ENCODE measurements around the gene GHR.

GHR gene

DNA sequence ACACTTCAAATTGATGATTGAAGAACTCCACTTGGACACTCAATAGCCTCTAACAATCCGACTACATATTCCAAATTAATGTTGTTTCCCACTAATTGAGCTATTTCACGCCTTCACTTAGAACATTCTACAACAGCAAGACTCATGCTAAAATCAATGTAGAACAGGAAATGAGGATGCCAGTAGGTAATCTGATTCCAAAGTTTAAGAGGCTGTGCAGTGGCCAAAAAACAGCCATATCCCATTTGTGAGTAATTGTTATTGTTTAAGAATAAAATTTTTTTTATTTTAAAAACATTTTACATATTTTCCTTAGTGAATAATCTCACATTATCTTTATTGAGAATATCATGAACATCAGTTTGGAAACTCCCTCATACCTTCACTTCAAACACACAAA is 35.7 kb upstream of the GHR start:
- Histone ChIP-seq H3K4me3 (ENCODE audit: low read length in 2 of 2) (no peak overlapping the region), H3K14ac (ENCODE audit: low read length) (no peak overlapping the region), H3K9ac (ENCODE audit: low read depth, low read length, poor library complexity) (no peak overlapping the region), H3K18ac (ENCODE audit: low read length) (no peak overlapping the region), H3K4me2 (ENCODE audit: insufficient read depth, low read length, poor library complexity, severe bottlenecking) (no peak overlapping the region), H2BK120ac (ENCODE audit: low read depth, low read length) (no peak overlapping the region), H3K4ac (ENCODE audit: low read length) (no peak overlapping the region), H2BK15ac (ENCODE audit: low read length) (no peak overlapping the region), H4K8ac (ENCODE audit: low read depth, low read length) (no peak overlapping the region), H3K27me3 (ENCODE audit: control insufficient read depth in 3 of 3, insufficient read depth in 3 of 3, low read depth in 1 of 3, low read length in 3 of 3) (no peaks in the 10 kb centered on the region), H3K9me3 (replicated peaks in 1 of 2; ENCODE audit: control insufficient read depth in 2 of 2, insufficient read depth in 1 of 2, low read depth in 1 of 2, low read length in 2 of 2) (no peaks in the 10 kb centered on the region), H4K91ac (ENCODE audit: low read depth, low read length, poor library complexity) (no peak overlapping the region), H3K27ac (replicated peaks; ENCODE audit: low read length) (no peak overlapping the region), H2AFZ (ENCODE audit: low read length) (no peak overlapping the region), H3K79me1 (ENCODE audit: low read depth, low read length) (no peaks in the 10 kb centered on the region), H2BK12ac (ENCODE audit: low read length) (no peak overlapping the region), H2BK5ac (ENCODE audit: low read length) (no peak overlapping the region), H2AK5ac (ENCODE audit: low read depth, low read length) (no peak overlapping the region), H3K36me3 (replicated peaks in 1 of 2; ENCODE audit: control insufficient read depth in 2 of 2, insufficient read depth in 2 of 2, low read length in 2 of 2) (no peaks in the 10 kb centered on the region), H3K23ac (ENCODE audit: low read depth, low read length, poor library complexity) (no peak overlapping the region), H3K4me1 (ENCODE audit: control insufficient read depth in 2 of 2, insufficient read depth in 1 of 2, low read depth in 1 of 2, low read length in 2 of 2) (peaks cover 0 to 5% of the 10 kb centered on the region in 2 donors)
- no CpG with 5 or more reads among the region's 2 CpGs for WGBS, 2 donors (ENCODE audit: extremely low coverage in 2 of 2, insufficient read length in 2 of 2, insufficient replicate concordance in 1 of 2)
- DNase-seq (ENCODE audit: low spot score) = no peak

DNA sequence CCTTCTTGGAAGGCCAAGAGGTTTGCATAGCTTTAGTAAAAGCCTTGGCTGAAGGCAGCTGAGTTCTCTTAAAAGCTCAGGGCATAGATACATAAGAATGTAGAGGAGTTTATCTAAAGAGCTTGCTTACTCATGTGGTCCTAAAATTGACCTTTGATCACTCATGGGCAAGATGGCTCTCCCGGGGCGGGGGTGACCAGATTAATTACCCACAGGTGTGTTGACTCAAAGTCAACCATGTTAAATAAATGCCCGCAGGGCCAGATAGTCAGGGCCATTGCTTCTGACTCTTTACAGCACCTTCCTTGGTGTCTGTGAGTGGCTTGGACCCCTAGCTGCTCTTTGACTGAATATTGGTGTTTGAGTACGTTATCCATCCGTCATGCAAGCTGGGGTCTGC is 33.1 kb upstream of the GHR start:
- H3K27me3 ChIP-seq (ENCODE audit: control insufficient read depth in 3 of 3, insufficient read depth in 3 of 3, low read depth in 1 of 3, low read length in 3 of 3) = no peaks in the 10 kb centered on the region
- no peak overlapping the region for H2BK12ac ChIP-seq (ENCODE audit: low read length)
- H3K14ac ChIP-seq (ENCODE audit: low read length) = no peak overlapping the region
- no peak overlapping the region for H3K4me3 ChIP-seq (ENCODE audit: low read length in 2 of 2)
- H4K8ac ChIP-seq (ENCODE audit: low read depth, low read length) = no peak overlapping the region
- H3K36me3 ChIP-seq (replicated peaks in 1 of 2; ENCODE audit: control insufficient read depth in 2 of 2, insufficient read depth in 2 of 2, low read length in 2 of 2) = no peaks in the 10 kb centered on the region
- H4K91ac ChIP-seq (ENCODE audit: low read depth, low read length, poor library complexity) = no peak overlapping the region
- H3K4ac ChIP-seq (ENCODE audit: low read length) = no peak overlapping the region
- no CpG with 5 or more reads among the region's 5 CpGs for WGBS, 2 donors (ENCODE audit: extremely low coverage in 2 of 2, insufficient read length in 2 of 2, insufficient replicate concordance in 1 of 2)
- no peak overlapping the region for H3K18ac ChIP-seq (ENCODE audit: low read length)
- H3K9ac ChIP-seq (ENCODE audit: low read depth, low read length, poor library complexity) = no peak overlapping the region
- H2BK5ac ChIP-seq (ENCODE audit: low read length) = no peak overlapping the region
- DNase-seq (ENCODE audit: low spot score) = no peak
- peaks cover 0 to 3% of the 10 kb centered on the region in 2 donors for H3K9me3 ChIP-seq (replicated peaks in 1 of 2; ENCODE audit: control insufficient read depth in 2 of 2, insufficient read depth in 1 of 2, low read depth in 1 of 2, low read length in 2 of 2)
- H3K4me1 ChIP-seq (ENCODE audit: control insufficient read depth in 2 of 2, insufficient read depth in 1 of 2, low read depth in 1 of 2, low read length in 2 of 2) = peaks cover 0 to 5% of the 10 kb centered on the region in 2 donors
- no peak overlapping the region for H2AFZ ChIP-seq (ENCODE audit: low read length)
- H2AK5ac ChIP-seq (ENCODE audit: low read depth, low read length) = no peak overlapping the region
- H2BK120ac ChIP-seq (ENCODE audit: low read depth, low read length) = no peak overlapping the region
- H2BK15ac ChIP-seq (ENCODE audit: low read length) = no peak overlapping the region
- no peaks in the 10 kb centered on the region for H3K79me1 ChIP-seq (ENCODE audit: low read depth, low read length)
- no peak overlapping the region for H3K23ac ChIP-seq (ENCODE audit: low read depth, low read length, poor library complexity)
- no peak overlapping the region for H3K27ac ChIP-seq (replicated peaks; ENCODE audit: low read length)
- no peak overlapping the region for H3K4me2 ChIP-seq (ENCODE audit: insufficient read depth, low read length, poor library complexity, severe bottlenecking)

DNA sequence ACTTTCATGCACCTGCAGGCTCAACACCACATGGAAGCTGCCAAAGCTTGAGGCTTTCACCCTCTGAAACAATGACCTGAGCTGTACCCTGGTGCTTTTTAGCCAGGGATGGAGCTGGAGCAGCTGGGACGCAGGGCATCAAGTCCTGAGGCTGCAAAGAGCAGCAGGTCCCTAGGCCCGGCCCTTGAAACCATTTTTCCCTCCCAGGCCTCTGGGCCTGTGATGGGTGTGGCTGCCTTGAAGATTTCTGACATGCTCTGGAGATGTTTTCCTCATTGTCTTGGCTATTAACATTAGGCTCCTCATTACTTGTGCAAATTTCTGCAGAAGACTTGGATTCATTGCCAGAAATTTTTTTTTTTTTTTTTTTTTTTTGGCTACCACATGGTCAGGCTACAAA is 30.3 kb upstream of the GHR start:
- Histone ChIP-seq H2AK5ac (ENCODE audit: low read depth, low read length) (no peak overlapping the region), H3K23ac (ENCODE audit: low read depth, low read length, poor library complexity) (no peak overlapping the region), H2BK12ac (ENCODE audit: low read length) (no peak overlapping the region), H4K91ac (ENCODE audit: low read depth, low read length, poor library complexity) (no peak overlapping the region), H3K79me1 (ENCODE audit: low read depth, low read length) (no peaks in the 10 kb centered on the region), H3K27ac (replicated peaks; ENCODE audit: low read length) (no peak overlapping the region), H2BK120ac (ENCODE audit: low read depth, low read length) (no peak overlapping the region), H3K4ac (ENCODE audit: low read length) (no peak overlapping the region), H3K9ac (ENCODE audit: low read depth, low read length, poor library complexity) (no peak overlapping the region), H3K9me3 (replicated peaks in 1 of 2; ENCODE audit: control insufficient read depth in 2 of 2, insufficient read depth in 1 of 2, low read depth in 1 of 2, low read length in 2 of 2) (peaks cover 0 to 10% of the 10 kb centered on the region in 2 donors), H3K4me2 (ENCODE audit: insufficient read depth, low read length, poor library complexity, severe bottlenecking) (no peak overlapping the region), H3K14ac (ENCODE audit: low read length) (no peak overlapping the region), H3K36me3 (replicated peaks in 1 of 2; ENCODE audit: control insufficient read depth in 2 of 2, insufficient read depth in 2 of 2, low read length in 2 of 2) (no peaks in the 10 kb centered on the region), H4K8ac (ENCODE audit: low read depth, low read length) (no peak overlapping the region), H2BK15ac (ENCODE audit: low read length) (no peak overlapping the region), H3K18ac (ENCODE audit: low read length) (no peak overlapping the region), H3K4me1 (ENCODE audit: control insufficient read depth in 2 of 2, insufficient read depth in 1 of 2, low read depth in 1 of 2, low read length in 2 of 2) (no peaks in the 10 kb centered on the region), H2BK5ac (ENCODE audit: low read length) (no peak overlapping the region), H3K27me3 (ENCODE audit: control insufficient read depth in 3 of 3, insufficient read depth in 3 of 3, low read depth in 1 of 3, low read length in 3 of 3) (no peaks in the 10 kb centered on the region), H2AFZ (ENCODE audit: low read length) (no peak overlapping the region), H3K4me3 (ENCODE audit: low read length in 2 of 2) (no peak overlapping the region)
- no CpG with 5 or more reads among the region's 2 CpGs for WGBS, 2 donors (ENCODE audit: extremely low coverage in 2 of 2, insufficient read length in 2 of 2, insufficient replicate concordance in 1 of 2)
- no peak for DNase-seq (ENCODE audit: low spot score)

DNA sequence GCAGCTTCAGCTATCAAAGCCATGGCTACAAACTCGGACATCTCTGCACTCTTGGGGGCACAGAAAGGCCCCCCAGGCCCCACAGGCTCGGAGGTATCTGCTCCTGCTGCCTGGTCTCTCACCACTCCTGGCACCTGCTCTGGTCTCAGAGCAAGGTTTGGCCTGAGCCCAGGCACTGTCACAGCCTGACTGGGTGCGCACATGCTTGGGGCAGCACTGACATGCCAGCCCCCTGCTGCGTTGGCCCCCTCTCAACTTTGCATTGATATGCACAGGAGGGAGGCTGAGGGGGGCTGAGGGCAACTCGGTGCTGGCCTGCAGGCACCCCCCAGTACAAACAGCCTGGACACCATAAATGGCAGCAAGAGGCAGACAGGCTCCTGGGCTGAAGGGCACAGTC is 27.1 kb upstream of the GHR start:
- peak overlapping the region; percentile 51 for H3K18ac ChIP-seq (ENCODE audit: low read length)
- no peaks in the 10 kb centered on the region for H3K79me1 ChIP-seq (ENCODE audit: low read depth, low read length)
- no peak overlapping the region for H3K4ac ChIP-seq (ENCODE audit: low read length)
- H2BK15ac ChIP-seq (ENCODE audit: low read length) = no peak overlapping the region
- peak overlapping the region; percentile 52 for H2AK5ac ChIP-seq (ENCODE audit: low read depth, low read length)
- H3K4me3 ChIP-seq (ENCODE audit: low read length in 2 of 2) = no peak overlapping the region
- H3K14ac ChIP-seq (ENCODE audit: low read length) = peak overlapping the region; percentile 4
- no peak overlapping the region for H4K8ac ChIP-seq (ENCODE audit: low read depth, low read length)
- H2BK5ac ChIP-seq (ENCODE audit: low read length) = no peak overlapping the region
- no peak overlapping the region for H4K91ac ChIP-seq (ENCODE audit: low read depth, low read length, poor library complexity)
- peaks cover 0 to 10% of the 10 kb centered on the region in 2 donors for H3K9me3 ChIP-seq (replicated peaks in 1 of 2; ENCODE audit: control insufficient read depth in 2 of 2, insufficient read depth in 1 of 2, low read depth in 1 of 2, low read length in 2 of 2)
- no peaks in the 10 kb centered on the region for H3K4me1 ChIP-seq (ENCODE audit: control insufficient read depth in 2 of 2, insufficient read depth in 1 of 2, low read depth in 1 of 2, low read length in 2 of 2)
- no peak overlapping the region for H3K4me2 ChIP-seq (ENCODE audit: insufficient read depth, low read length, poor library complexity, severe bottlenecking)
- no peaks in the 10 kb centered on the region for H3K36me3 ChIP-seq (replicated peaks in 1 of 2; ENCODE audit: control insufficient read depth in 2 of 2, insufficient read depth in 2 of 2, low read length in 2 of 2)
- no peaks in the 10 kb centered on the region for H3K27me3 ChIP-seq (ENCODE audit: control insufficient read depth in 3 of 3, insufficient read depth in 3 of 3, low read depth in 1 of 3, low read length in 3 of 3)
- H2BK120ac ChIP-seq (ENCODE audit: low read depth, low read length) = no peak overlapping the region
- no peak overlapping the region for H3K9ac ChIP-seq (ENCODE audit: low read depth, low read length, poor library complexity)
- DNase-seq (ENCODE audit: low spot score) = no peak
- H2BK12ac ChIP-seq (ENCODE audit: low read length) = peak overlapping the region; percentile 46
- no peak overlapping the region for H3K27ac ChIP-seq (replicated peaks; ENCODE audit: low read length)
- H3K23ac ChIP-seq (ENCODE audit: low read depth, low read length, poor library complexity) = no peak overlapping the region
- WGBS, 2 donors (ENCODE audit: extremely low coverage in 2 of 2, insufficient read length in 2 of 2, insufficient replicate concordance in 1 of 2) = no CpG with 5 or more reads among the region's 5 CpGs
- H2AFZ ChIP-seq (ENCODE audit: low read length) = no peak overlapping the region
